Activated T-helper 1 cell treated with anti-CD3 and anti-CD28 coated beads, Interleukin-12 subunit alpha, Interleukin-12 subunit beta, Interleukin-2, Interleukin-4 antibody, amounts not matched to agents 30 ng/mL and 10 ng/mL and 1 ng/mL, durations not matched to agents 14 hours and 24 hours and 36 hours (primary cell): ENCODE results near the gene CD36. TPM values are rescaled to one million over a fixed set of nuclear protein-coding genes. Genes with fewer than 3 reads are reported as not detected.
"Not testable (repeated sequence)": the region's sequence is repeated elsewhere in the genome, so short reads cannot be mapped to it uniquely, and the experiment has no call there.

Source experiments
- DNase-seq: peaks from one replicate; pipeline ENCODE4 v3.0.0; 2021; ENCODE audit warnings: low spot score
- H3K27ac Mint-ChIP-seq: one replicate; pipeline ENCODE4 v1.8.0; 2021; ENCODE audit warnings: mild to moderate bottlenecking, mixed read lengths
- H3K27me3 Mint-ChIP-seq: one replicate; pipeline ENCODE4 v1.8.0; 2022; ENCODE audit warnings: mild to moderate bottlenecking, moderate library complexity, mixed read lengths; ENCODE audit not compliant: insufficient read depth
- H3K36me3 Mint-ChIP-seq: one replicate; pipeline ENCODE4 v1.8.0; 2021; ENCODE audit warnings: low read depth, mixed read lengths
- H3K4me1 Mint-ChIP-seq: one replicate; pipeline ENCODE4 v1.8.0; 2021; ENCODE audit warnings: low read depth, mixed read lengths
- H3K4me3 Mint-ChIP-seq: one replicate; pipeline ENCODE4 v1.8.0; 2021; ENCODE audit warnings: mild to moderate bottlenecking, moderate library complexity, mixed read lengths
- H3K9me3 Mint-ChIP-seq: one replicate; pipeline ENCODE4 v1.8.0; 2021; ENCODE audit warnings: mixed read lengths
- intact Hi-C: fragments of 100-400 bp; cut with micrococcal nuclease; formaldehyde crosslinking; loops from one replicate; pipeline ENCODE4 v1.15.1; 2024
- total RNA-seq: library from RNA; stranded (reverse); gene quantifications from 2 replicates; pipeline ENCODE4 v1.2.3, GENCODE V29; 2022

Gene CD36
- total RNA-seq, 1 donor from 2014 or later: not detected

DNA sequence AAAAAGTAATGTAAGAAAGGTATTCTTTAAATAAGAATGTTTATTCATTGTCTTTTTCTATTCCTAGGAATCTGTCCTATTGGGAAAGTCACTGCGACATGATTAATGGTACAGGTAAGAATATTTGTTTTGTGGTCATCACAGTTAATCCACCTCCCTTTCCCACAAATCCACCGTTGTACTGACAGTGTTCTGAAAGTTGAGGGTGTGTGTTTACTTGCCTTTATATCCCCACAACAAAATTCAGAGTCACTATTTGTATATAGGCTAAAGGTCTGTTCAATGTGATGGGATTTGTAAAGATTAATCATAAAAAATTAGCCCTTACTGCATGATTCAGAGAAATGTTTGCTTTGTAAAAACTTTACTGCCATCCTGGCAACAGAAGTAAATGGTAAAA is 27.9 kb downstream of the CD36 start:
- Mint-ChIP-seq H3K27me3 (no peaks in the 10 kb centered on the region), H3K4me1 (no peaks in the 10 kb centered on the region), H3K9me3 (no peaks in the 10 kb centered on the region), H3K27ac (no peak overlapping the region), H3K36me3 (no peaks in the 10 kb centered on the region), H3K4me3 (no peak overlapping the region)
- intact Hi-C loops: no loop called here
- DNase-seq: no peak

DNA sequence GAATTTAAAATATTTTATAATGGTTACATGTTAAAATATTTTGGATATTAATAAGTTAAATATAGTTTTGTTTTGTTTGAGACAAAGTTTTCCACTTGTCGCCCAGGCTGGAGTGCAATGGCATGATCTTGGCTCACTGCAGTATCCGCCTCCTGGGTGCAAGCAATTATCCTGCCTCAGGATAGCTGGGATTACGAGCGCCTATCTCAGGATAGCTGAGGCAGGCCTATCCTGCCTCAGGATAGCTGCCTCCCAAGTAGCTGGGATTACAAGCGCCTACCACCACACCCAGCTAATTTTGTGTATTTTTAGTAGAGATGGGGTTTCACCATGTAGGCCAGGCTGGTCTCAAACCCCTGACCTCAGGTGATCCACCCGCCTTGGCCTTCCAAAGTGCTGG is 30.9 kb downstream of the CD36 start:
- DNase-seq, intact Hi-C loops, H3K9me3 Mint-ChIP-seq, H3K36me3 Mint-ChIP-seq, H3K27ac Mint-ChIP-seq, H3K4me3 Mint-ChIP-seq, H3K4me1 Mint-ChIP-seq, H3K27me3 Mint-ChIP-seq: not testable (repeated sequence)

DNA sequence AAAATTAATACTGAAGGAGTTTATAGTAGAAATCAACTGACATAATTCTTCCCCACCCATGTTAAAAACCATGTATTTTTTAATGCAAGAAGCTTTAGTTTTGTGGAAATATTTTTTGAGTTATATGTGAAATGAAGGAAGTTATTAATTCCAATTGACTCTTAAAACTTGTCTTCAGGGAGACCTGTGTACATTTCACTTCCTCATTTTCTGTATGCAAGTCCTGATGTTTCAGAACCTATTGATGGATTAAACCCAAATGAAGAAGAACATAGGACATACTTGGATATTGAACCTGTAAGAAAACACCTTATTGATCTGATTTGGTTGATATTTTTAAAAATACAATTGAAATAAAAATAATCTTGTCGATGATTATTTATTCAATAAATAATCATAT is 33.3 kb downstream of the CD36 start:
- Mint-ChIP-seq H3K4me3 (no peak overlapping the region), H3K27me3 (no peaks in the 10 kb centered on the region), H3K9me3 (no peaks in the 10 kb centered on the region), H3K4me1 (no peaks in the 10 kb centered on the region), H3K27ac (no peak overlapping the region), H3K36me3 (no peaks in the 10 kb centered on the region)
- intact Hi-C loops: no loop called here
- DNase-seq: no peak

DNA sequence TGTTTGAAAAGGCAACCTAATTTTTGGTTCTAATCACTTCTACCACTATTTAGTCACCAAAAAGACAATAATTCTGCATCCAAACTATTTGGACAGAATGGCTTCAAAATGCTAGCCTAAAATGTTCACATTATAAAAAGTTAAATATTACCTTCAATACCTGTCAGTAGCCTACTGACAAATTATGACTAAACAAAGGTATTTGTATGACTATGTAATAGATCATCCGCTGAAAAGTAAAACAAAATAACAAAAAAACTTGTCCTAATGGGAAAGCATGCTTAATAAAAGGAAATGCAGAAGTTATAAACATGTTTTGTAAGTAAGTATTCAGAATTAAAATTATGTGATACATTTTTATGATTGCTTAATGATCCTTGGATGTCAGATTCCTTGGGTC is 36.6 kb downstream of the CD36 start:
- no peak for DNase-seq
- Mint-ChIP-seq H3K9me3 (no peaks in the 10 kb centered on the region), H3K4me1 (no peaks in the 10 kb centered on the region), H3K36me3 (no peaks in the 10 kb centered on the region), H3K27ac (no peak overlapping the region), H3K27me3 (no peaks in the 10 kb centered on the region), H3K4me3 (no peak overlapping the region)
- intact Hi-C loops: no loop called here

DNA sequence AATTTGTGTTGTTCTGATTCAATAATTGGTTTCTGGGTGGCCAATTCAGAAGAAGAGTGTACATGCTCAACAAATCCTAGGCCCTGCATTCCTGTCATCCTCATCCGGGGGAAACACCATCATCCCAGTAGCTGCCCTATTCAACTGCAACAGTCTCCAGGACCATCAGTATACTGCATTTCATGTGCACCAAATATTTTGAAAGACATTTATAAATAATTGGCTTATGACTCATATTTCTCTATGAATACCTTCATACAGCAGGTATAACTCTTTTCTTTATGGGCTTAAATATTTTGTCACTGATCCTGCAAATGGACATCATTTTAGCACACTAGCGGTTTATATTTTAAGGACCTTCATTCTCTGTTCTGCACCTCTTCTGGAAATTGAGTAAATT is 38.0 kb downstream of the CD36 start:
- no peaks in the 10 kb centered on the region for H3K27me3 Mint-ChIP-seq
- H3K27ac Mint-ChIP-seq: no peak overlapping the region
- H3K36me3 Mint-ChIP-seq: no peaks in the 10 kb centered on the region
- H3K4me3 Mint-ChIP-seq: no peak overlapping the region
- DNase-seq: no peak
- intact Hi-C loops: no loop called here
- H3K4me1 Mint-ChIP-seq: no peaks in the 10 kb centered on the region
- no peaks in the 10 kb centered on the region for H3K9me3 Mint-ChIP-seq

DNA sequence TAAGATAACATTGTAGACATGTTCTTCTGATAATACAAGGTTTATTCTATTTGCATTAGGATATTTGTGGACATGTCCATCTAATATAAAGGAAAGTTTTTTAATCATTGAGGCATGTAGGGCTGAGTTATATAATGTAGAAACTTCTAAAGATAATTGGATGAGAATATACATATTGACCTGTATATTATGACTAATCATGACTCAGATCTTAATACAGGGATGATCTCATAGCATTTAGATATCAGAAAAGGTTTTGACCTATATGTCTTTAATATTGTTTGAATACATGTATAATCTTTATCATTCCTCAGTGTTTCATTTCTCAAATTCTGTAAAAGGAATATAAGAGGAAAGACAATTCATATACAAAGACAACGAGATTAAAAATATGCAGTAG is 39.2 kb downstream of the CD36 start:
- no peak for DNase-seq
- Mint-ChIP-seq H3K27ac (no peak overlapping the region), H3K36me3 (no peaks in the 10 kb centered on the region), H3K27me3 (no peaks in the 10 kb centered on the region), H3K4me3 (no peak overlapping the region), H3K9me3 (no peaks in the 10 kb centered on the region), H3K4me1 (no peaks in the 10 kb centered on the region)
- intact Hi-C loops: no loop called here

DNA sequence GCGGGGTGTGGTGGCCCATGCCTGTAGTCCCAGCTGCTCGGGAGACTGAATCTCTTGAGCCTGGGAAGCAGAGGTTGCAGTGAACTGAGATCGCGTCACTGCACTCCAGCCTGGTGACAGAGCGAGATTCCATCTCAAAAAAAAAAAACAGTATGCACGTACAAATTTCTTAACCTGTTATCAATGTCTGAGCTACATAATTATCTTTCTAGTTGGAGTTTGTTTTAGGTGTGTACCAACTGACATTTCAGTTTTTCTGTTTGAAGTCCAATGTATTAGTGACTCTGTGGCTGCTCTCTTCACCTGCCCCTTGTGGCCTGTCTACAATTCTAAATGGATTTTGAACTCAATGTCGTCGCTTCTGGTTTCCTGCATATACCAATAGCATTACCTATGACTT is 40.3 kb downstream of the CD36 start:
- Mint-ChIP-seq H3K27ac (no peak overlapping the region), H3K4me3 (no peak overlapping the region), H3K27me3 (no peaks in the 10 kb centered on the region), H3K9me3 (no peaks in the 10 kb centered on the region), H3K4me1 (no peaks in the 10 kb centered on the region), H3K36me3 (no peaks in the 10 kb centered on the region)
- DNase-seq: no peak
- intact Hi-C loops: no loop called here

DNA sequence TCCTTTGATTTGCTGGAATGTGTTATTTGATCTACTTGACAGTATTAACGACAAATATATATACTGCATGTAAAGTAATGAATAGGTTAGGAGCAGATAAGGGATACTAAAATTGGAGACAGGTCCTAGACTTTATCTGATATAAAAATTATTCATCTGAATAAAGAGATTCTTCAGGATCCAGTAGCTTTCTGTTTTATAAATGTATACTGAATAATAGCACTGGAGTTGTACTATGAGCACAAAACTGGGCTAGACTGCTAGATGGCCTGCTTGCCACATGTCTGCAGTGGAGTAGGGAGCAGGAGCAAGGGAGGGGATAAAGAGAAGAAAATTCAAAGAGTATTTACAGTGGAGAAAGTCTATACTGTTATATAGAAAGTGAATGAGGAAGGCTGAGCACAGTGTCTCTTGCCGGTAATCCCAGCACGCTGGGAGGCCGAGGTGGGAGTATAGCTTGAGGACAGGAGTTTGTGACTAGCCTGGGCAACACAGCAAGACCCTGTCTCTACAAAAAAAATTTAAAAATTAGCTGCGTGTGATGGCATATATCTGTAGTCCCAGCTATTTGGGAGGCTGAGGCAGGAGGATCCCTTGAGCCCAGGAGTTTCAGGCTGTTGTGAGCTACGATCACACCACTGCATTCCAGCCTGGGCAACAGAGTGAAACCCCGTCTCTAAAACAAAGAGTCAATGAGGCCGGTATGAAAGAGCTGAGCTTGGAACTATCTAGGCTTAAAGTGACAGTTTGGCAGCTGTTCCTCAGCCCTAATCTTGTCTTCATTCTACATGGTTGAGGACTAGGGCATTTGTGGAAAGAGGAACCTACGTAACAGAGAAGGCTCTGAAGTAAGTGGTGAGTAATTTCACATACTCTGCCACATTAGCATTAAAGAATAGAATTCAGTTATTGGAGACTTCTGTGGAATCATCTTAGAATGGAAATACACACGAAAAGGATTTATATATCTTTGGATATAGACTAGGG is 41.8 kb downstream of the CD36 start:
- no peaks in the 10 kb centered on the region for H3K9me3 Mint-ChIP-seq
- H3K4me1 Mint-ChIP-seq: no peaks in the 10 kb centered on the region
- H3K4me3 Mint-ChIP-seq: no peak overlapping the region
- no peaks in the 10 kb centered on the region for H3K36me3 Mint-ChIP-seq
- DNase-seq: no peak
- H3K27me3 Mint-ChIP-seq: no peaks in the 10 kb centered on the region
- intact Hi-C loops: no loop called here
- no peak overlapping the region for H3K27ac Mint-ChIP-seq

DNA sequence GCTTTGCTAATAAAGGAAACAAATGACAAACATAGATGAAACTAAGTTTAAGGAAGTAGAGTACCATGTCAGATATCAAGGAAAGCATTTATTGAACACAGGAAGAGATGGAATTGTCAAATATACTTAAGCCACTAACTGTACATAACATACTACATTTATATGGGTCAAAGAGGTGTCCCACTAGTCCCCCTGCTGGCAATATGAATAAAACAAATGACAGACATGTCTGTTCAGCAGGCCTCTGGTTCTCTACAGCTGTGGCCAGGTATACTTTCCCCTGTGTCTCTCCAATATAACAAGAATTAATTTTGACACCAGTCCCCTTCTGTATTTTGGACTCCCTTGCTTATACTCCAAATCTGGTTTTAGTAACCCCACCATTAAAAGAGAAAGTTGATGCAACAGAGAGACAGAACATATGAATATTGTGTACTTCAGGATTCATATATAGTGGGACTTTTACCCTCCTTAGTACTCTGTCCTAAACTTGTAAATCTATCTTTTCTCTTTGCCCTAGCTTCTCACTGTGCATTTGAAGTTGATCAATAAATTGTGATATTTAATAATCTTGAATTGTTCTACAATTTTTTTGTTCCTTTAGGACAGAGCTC is 42.9 kb downstream of the CD36 start:
- no peak for DNase-seq
- Mint-ChIP-seq H3K27ac (no peak overlapping the region), H3K27me3 (no peaks in the 10 kb centered on the region), H3K36me3 (no peaks in the 10 kb centered on the region), H3K9me3 (no peaks in the 10 kb centered on the region), H3K4me1 (no peaks in the 10 kb centered on the region), H3K4me3 (no peak overlapping the region)
- intact Hi-C loops: no loop called here

DNA sequence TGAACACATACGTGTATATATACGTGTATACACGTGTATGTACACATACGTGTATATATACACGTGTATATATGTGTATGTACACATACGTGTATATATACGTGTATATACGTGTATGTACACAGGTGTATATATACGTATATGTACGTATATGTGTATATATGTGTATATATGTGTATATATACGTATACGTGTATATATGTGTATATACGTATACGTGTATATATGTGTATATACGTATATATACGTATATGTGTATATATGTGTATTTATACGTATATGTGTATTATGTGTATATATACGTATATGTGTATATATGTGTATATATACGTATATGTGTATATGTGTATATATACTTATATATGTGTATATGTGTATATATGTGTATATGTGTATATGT is 44.3 kb downstream of the CD36 start:
- Mint-ChIP-seq H3K9me3 (no peaks in the 10 kb centered on the region), H3K27me3 (no peaks in the 10 kb centered on the region), H3K4me3 (no peak overlapping the region), H3K36me3 (no peaks in the 10 kb centered on the region), H3K27ac (no peak overlapping the region), H3K4me1 (no peaks in the 10 kb centered on the region)
- intact Hi-C loops: no loop called here
- no peak for DNase-seq

DNA sequence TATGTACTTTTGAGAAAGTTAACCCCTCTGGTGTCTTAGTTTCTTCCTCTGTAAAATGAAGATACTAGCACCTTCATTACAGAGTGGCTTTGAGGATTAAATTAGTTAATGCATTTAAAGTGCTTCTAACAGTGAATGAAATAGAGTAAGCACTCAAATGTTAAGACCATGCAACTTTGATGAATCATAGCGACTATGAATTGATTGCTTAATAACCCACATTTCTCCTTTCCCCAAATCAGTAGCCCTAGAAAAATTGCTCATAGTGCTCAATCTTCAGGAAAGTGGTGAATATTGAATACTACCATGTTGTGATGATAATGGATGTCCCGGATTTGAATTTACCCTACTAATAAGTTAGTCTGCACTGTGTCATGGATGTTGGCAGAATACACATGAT is 48.1 kb downstream of the CD36 start:
- Mint-ChIP-seq H3K4me3 (no peak overlapping the region), H3K4me1 (no peaks in the 10 kb centered on the region), H3K27ac (no peak overlapping the region), H3K9me3 (no peaks in the 10 kb centered on the region), H3K27me3 (no peaks in the 10 kb centered on the region), H3K36me3 (no peaks in the 10 kb centered on the region)
- intact Hi-C loops: no loop called here
- DNase-seq: no peak

DNA sequence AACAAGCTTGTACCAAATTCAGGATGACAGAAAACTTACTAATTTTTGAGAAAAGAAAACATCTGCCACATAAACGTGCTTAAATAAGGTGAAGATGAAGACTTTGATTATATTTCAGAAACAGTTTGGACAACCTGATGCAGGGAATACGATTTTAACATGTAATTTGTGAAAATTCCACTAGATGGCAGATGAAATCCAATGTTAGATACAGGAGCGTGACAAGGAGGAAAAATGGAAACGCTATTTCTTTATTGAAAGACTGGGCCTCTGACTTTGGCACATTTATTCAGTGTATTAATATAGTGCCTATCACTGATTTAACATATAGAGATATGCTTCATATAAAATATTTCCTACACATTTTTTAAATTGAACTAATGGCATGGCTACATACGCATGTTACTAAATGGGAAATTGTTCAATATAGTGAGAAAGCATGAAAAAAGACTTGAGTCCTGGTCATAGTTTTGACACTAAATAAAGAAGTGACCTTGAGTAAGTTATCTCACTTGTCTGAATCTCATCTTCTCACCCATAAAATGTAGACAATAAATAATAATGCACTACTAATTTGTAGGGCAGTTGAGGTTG is 60.7 kb downstream of the CD36 start:
- H3K4me3 Mint-ChIP-seq: no peak overlapping the region
- no peak for DNase-seq
- H3K27me3 Mint-ChIP-seq: peaks cover 2% of the 10 kb centered on the region
- H3K36me3 Mint-ChIP-seq: no peaks in the 10 kb centered on the region
- no peaks in the 10 kb centered on the region for H3K4me1 Mint-ChIP-seq
- H3K9me3 Mint-ChIP-seq: no peaks in the 10 kb centered on the region
- intact Hi-C loops: no loop called here
- no peak overlapping the region for H3K27ac Mint-ChIP-seq

DNA sequence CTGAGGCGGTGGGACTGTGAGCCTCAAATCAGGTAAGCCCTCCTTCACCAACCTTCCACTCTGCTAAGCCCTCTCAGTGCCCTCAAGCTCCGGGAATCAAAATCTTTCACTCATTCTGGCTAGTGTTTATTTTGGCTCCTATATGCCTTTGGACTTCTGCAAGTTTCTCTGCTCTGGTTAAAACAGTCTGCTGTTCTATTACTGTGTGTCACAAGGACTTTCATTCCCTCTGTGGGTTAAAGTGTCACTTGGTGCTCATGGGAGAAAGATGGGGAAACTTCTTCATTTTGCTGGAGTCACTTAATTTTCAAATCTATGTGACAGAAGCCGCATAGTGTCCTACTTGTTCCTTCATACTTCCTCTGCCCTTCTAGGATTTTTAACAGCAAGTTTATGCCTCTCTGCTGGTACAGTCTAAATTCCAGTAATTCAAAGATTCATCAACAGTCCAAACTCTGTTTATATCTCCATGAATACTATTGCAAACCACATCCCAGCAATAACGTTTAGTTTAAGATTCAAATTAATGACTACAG is 61.3 kb downstream of the CD36 start:
- Mint-ChIP-seq H3K27ac (no peak overlapping the region), H3K4me3 (no peak overlapping the region), H3K36me3 (no peaks in the 10 kb centered on the region), H3K4me1 (no peaks in the 10 kb centered on the region), H3K27me3 (peaks cover 2% of the 10 kb centered on the region), H3K9me3 (no peaks in the 10 kb centered on the region)
- intact Hi-C loops: no loop called here
- DNase-seq: no peak
